GM21447 (cell line): ENCODE measurements around the gene PCSK2.
"Not testable (repeated sequence)": the region's sequence is repeated elsewhere in the genome, so short reads cannot be mapped to it uniquely, and the experiment has no call there.

Experiments
- ATAC-seq: cut with Tn5 transposase; IDR thresholded peaks from one replicate; pipeline ENCODE4 v1.9.1; 2021; ENCODE audit not compliant: unreplicated experiment

Gene PCSK2

GRCh38 chr20:17226410-17227218 is at the start of gene PCSK2:
Gene PCSK2 (plus strand): TSS chr20:17227040. CDS start chr20:17227306, 266 bp downstream.
- ATAC-seq = no peak

GRCh38 chr20:17177341-17177740 is 49.5 kb upstream of the PCSK2 start:
- ATAC-seq = no peak

- no peak for ATAC-seq
These were observed 47.0 kb upstream of the PCSK2 start for GRCh38 chr20:17179840-17180239.

GRCh38 chr20:17189976-17190695 is 36.7 kb upstream of the PCSK2 start:
- no peak for ATAC-seq

GRCh38 chr20:17197041-17197440 is 29.8 kb upstream of the PCSK2 start:
- no peak for ATAC-seq

GRCh38 chr20:17202030-17202429 is 24.8 kb upstream of the PCSK2 start:
- ATAC-seq = no peak

GRCh38 chr20:17202673-17203072 is 24.2 kb upstream of the PCSK2 start:
- no peak for ATAC-seq

GRCh38 chr20:17205084-17205813 is 21.6 kb upstream of the PCSK2 start:
- no peak for ATAC-seq

- no peak for ATAC-seq
These were observed 16.5 kb upstream of the PCSK2 start for GRCh38 chr20:17210387-17210786.

GRCh38 chr20:17210983-17211382 is 15.9 kb upstream of the PCSK2 start:
- ATAC-seq = no peak

- ATAC-seq = no peak
These were observed 11.7 kb upstream of the PCSK2 start for GRCh38 chr20:17215167-17215566.

- not testable (repeated sequence) for ATAC-seq
These were observed 7.0 kb upstream of the PCSK2 start for GRCh38 chr20:17219856-17220255.

GRCh38 chr20:17223553-17223952 is 3.3 kb upstream of the PCSK2 start:
- ATAC-seq = no peak

- no peak for ATAC-seq
These were observed 910 bp upstream of the PCSK2 start for GRCh38 chr20:17225851-17226409.

GRCh38 chr20:17227219-17227575 is 357 bp downstream of the PCSK2 start:
- ATAC-seq = no peak

- no peak for ATAC-seq
These were observed 1.1 kb downstream of the PCSK2 start for GRCh38 chr20:17227669-17228623.

GRCh38 chr20:17228624-17229061 is 1.8 kb downstream of the PCSK2 start:
- ATAC-seq = no peak

- ATAC-seq = no peak
These were observed 2.4 kb downstream of the PCSK2 start for GRCh38 chr20:17229256-17229655.

GRCh38 chr20:17233626-17234025 is 6.8 kb downstream of the PCSK2 start:
- ATAC-seq = no peak

- no peak for ATAC-seq
These were observed 9.9 kb downstream of the PCSK2 start for GRCh38 chr20:17236766-17237165.
